Osteoblast (primary cell): ENCODE measurements around the gene RPS6KA2. TPM values are rescaled to one million over a fixed set of nuclear protein-coding genes. Genes with fewer than 3 reads are reported as not detected.

Source experiments
- DNase-seq: peaks from one replicate; pipeline ENCODE4 v3.0.0; 2011; ENCODE audit warnings: low spot score, mixed read lengths; ENCODE audit not compliant: insufficient read length; ENCODE audit errors: missing footprints
- H2AFZ ChIP-seq: 2 replicates; pipeline ENCODE4 v1.6.0; 2011; ENCODE audit warnings: mild to moderate bottlenecking, low read length
- H3K27ac ChIP-seq: 2 replicates; pipeline ENCODE4 v1.5.1; 2011; ENCODE audit warnings: mild to moderate bottlenecking, low read depth, low read length, moderate library complexity
- H3K27me3 ChIP-seq: 2 replicates; pipeline ENCODE4 v1.6.0; 2012; ENCODE audit warnings: mild to moderate bottlenecking, control low read depth, inconsistent platforms, low read length, moderate library complexity; ENCODE audit not compliant: insufficient read depth
- H3K36me3 ChIP-seq: 2 replicates; pipeline ENCODE4 v1.5.1; 2011; ENCODE audit warnings: mild to moderate bottlenecking, low read length, control low read depth, moderate library complexity; ENCODE audit not compliant: insufficient read depth
- H3K4me1 ChIP-seq: 2 replicates; pipeline ENCODE4 v1.5.1; 2011; ENCODE audit warnings: mild to moderate bottlenecking, low read length, control low read depth, moderate library complexity; ENCODE audit not compliant: insufficient read depth
- H3K4me2 ChIP-seq: 2 replicates; pipeline ENCODE4 v1.6.0; 2011; ENCODE audit warnings: mild to moderate bottlenecking, low read length; ENCODE audit not compliant: insufficient read depth
- H3K4me3 ChIP-seq: fragments of 200-600 bp; sonication (generic); 3 replicates; pipeline ENCODE4 v1.5.1; 2012; ENCODE audit warnings: mild to moderate bottlenecking, low read length, inconsistent platforms; ENCODE audit not compliant: insufficient read depth
- H3K79me2 ChIP-seq: 2 replicates; pipeline ENCODE4 v1.6.0; 2012; ENCODE audit warnings: mild to moderate bottlenecking, low read length, control low read depth, inconsistent platforms; ENCODE audit not compliant: insufficient read depth
- H3K9me3 ChIP-seq: 2 replicates; pipeline ENCODE4 v1.5.1; 2011; ENCODE audit warnings: low read depth, low read length, control low read depth
- H4K20me1 ChIP-seq: 2 replicates; pipeline ENCODE4 v1.6.0; 2012; ENCODE audit warnings: mild to moderate bottlenecking, low read length, control low read depth; ENCODE audit not compliant: insufficient read depth
- CTCF ChIP-seq: IDR thresholded peaks from 2 replicates; pipeline ENCODE4 v1.5.1; 2011; ENCODE audit warnings: mild to moderate bottlenecking, low read depth, low read length, moderate library complexity; ENCODE audit errors: extremely low read depth
- total RNA-seq: library from RNA; depleted of rRNA; stranded (reverse); fragments of >200 nt; gene quantifications from 2 replicates; pipeline ENCODE4 v1.2.3, GENCODE V29; 2012

RPS6KA2 gene
- total RNA-seq, 1 donor = 113 TPM

GRCh38 chr6:166560222-166560621, 66.8 kb downstream of the RPS6KA2 start:
- H3K27ac ChIP-seq = peak overlapping the region; percentile 86
- H3K36me3 ChIP-seq = no peaks in the 10 kb centered on the region
- H3K4me1 ChIP-seq = peaks cover 52% of the 10 kb centered on the region
- no peak for DNase-seq
- no peak overlapping the region for H3K4me3 ChIP-seq
- H3K9me3 ChIP-seq = no peaks in the 10 kb centered on the region
- H3K79me2 ChIP-seq = peaks cover 58% of the 10 kb centered on the region
- H3K27me3 ChIP-seq = no peaks in the 10 kb centered on the region
- no peaks in the 10 kb centered on the region for H4K20me1 ChIP-seq
- no peak overlapping the region for H2AFZ ChIP-seq
- H3K4me2 ChIP-seq = no peak overlapping the region
- TF ChIP-seq CTCF = no peak

- DNase-seq = no peak
- no peaks in the 10 kb centered on the region for H3K9me3 ChIP-seq
- no peak overlapping the region for H2AFZ ChIP-seq
- H3K4me3 ChIP-seq = no peak overlapping the region
- peaks cover 63% of the 10 kb centered on the region for H3K79me2 ChIP-seq
- H3K27ac ChIP-seq = peak overlapping the region; percentile 86
- no peak for TF ChIP-seq CTCF
- no peaks in the 10 kb centered on the region for H3K27me3 ChIP-seq
- no peak overlapping the region for H3K4me2 ChIP-seq
- no peaks in the 10 kb centered on the region for H3K36me3 ChIP-seq
- no peaks in the 10 kb centered on the region for H4K20me1 ChIP-seq
- H3K4me1 ChIP-seq = peaks cover 52% of the 10 kb centered on the region
Measured at GRCh38 chr6:166559662-166560061, 67.4 kb downstream of the RPS6KA2 start.

GRCh38 chr6:166559211-166559610, 67.8 kb downstream of the RPS6KA2 start:
- H3K4me2 ChIP-seq = peak overlapping the region; percentile 6
- TF ChIP-seq CTCF = no peak
- peak overlapping the region; percentile 86 for H3K27ac ChIP-seq
- no peaks in the 10 kb centered on the region for H4K20me1 ChIP-seq
- peaks cover 56% of the 10 kb centered on the region for H3K4me1 ChIP-seq
- no peaks in the 10 kb centered on the region for H3K9me3 ChIP-seq
- H3K4me3 ChIP-seq = no peak overlapping the region
- H2AFZ ChIP-seq = no peak overlapping the region
- no peak for DNase-seq
- no peaks in the 10 kb centered on the region for H3K27me3 ChIP-seq
- no peaks in the 10 kb centered on the region for H3K36me3 ChIP-seq
- H3K79me2 ChIP-seq = peaks cover 62% of the 10 kb centered on the region

- Histone ChIP-seq H3K27me3 (no peaks in the 10 kb centered on the region), H3K79me2 (peaks cover 59% of the 10 kb centered on the region), H3K4me1 (peaks cover 64% of the 10 kb centered on the region), H3K9me3 (no peaks in the 10 kb centered on the region), H4K20me1 (no peaks in the 10 kb centered on the region), H3K27ac (peak overlapping the region; percentile 86), H3K4me2 (peak overlapping the region; percentile 6), H2AFZ (no peak overlapping the region), H3K4me3 (no peak overlapping the region), H3K36me3 (no peaks in the 10 kb centered on the region)
- DNase-seq = no peak
- no peak for TF ChIP-seq CTCF
Measured at GRCh38 chr6:166558156-166559005, 68.7 kb downstream of the RPS6KA2 start.
